ENCODE results near the gene SNTG2.

The SNTG2 gene

DNA sequence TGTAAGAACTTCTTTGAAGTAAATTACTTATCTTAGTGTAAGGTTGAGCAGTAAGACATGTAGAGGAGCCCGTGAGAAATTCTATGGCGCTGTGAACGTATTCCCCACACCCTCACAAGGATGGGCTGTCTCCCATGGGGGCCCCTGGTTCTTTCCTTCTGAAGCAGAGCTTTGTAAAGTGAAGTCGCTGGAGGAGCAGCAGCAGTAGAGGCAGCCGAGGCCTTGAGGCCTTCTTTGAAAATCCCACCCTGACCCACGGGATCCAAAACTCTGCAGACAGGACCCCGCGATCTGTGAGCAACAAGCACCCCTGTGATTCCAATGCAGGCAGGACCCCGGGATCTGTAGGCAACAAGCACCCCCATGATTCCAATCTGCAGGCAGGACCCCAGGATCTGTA, 23.8 kb upstream of the SNTG2 start:
- DNase-seq, result no peak

DNA sequence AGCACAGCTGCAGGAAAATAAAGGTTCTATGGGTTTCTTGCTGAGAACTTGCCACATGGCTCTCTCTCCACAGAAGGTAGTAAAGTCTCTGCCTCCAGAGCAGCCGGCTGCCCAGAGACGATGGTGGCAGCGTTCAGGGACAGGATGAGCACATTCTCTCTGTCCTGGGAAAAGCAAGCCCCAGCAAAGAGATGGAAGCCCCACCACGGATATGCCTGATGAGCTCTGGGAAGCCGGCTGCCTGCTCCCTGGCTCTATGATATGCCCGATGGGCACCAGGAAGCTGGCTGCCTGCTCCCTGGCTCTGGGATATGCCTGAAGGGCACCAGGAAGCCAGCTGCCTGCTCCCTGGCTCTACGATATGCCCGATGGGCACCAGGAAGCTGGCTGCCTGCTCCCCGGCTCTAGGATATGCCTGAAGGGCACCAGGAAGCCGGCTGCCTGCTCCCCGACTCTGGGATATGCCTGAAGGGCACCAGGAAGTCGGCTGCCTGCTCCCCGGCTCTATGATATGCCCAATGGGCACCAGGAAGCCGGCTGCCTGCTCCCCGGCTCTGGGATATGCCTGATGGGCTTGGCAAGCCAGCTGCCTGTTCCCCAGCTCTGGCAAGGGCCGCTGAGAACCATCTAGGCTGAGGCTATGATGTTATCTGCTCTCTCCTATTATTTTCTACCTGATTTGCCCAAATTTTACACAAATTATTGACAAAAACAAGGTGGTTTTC, 21.5 kb upstream of the SNTG2 start:
- DNase-seq, result no peak

DNA sequence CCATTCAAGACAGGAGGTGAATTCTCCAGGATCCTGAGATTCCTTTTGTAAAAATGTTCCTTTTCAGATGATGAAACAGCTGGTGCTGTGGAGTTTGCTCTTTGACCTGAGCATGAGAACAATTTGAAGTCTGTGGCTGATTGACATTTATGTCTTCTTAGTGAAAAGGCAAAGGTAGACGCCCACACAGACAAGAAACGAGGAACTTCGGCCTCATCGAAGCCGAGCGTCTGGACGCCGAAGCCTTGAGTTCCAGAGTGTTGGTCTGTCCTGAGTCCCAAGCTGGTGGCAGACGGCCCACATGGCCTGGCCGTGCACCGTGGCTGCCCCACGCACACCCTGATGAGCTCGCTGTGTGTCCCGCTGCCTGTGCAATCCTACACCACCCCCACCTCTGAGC, 20.7 kb upstream of the SNTG2 start:
- no peak for DNase-seq

DNA sequence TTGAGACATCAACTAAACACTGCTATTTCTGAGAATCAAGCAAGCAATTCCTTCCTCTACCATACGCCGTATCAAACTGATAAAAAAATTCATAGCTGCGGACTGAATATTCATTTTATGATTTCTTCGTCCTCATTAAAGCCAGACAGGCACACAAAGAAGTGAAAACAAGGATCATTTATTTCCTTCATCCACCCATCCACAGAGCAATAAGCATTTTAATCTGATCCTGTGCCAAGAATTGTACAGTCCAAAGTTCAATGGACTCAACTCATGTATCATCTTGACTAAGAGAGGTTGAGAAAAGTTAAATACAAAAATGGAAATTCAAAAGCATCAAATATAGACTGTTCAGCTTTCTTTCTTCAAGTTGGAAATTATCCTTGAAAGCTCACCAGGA, 19.7 kb upstream of the SNTG2 start:
- DNase-seq, result no peak

DNA sequence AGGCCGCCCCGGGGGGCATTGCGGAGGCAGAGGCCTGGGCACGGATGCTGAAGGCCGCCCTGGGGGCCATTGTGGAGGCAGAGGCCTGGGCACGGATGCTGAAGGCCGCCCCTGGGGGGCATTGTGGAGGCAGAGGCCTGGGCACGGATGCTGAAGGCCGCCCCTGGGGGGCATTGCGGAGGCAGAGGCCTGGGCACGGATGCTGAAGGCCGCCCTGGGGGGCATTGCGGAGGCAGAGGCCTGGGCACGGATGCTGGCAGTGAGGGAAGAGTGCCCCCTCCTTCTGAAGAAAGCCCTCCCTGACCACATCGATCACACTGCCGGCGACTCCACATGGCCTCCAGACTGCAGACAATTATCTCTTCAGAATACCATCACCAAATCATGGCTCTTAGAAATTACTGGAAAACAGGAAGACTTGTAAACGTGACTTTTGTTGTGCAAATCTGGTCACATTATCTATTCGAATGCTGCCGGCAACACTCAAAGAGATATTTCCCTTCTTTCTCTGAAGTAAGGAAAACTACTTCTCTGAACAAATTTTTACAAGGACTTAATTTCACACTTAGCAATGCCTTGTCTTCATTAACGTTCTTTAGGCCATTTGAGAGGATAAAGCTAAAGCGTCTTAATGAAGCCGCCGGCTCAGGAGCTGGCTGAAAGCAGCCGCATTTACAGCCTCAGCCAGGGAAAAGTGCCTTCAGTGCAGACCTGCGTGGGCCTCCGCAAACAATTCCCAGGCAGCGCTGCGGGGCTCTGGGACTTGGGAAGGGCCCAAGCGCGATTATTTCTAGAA, 18.1 kb upstream of the SNTG2 start:
- DNase-seq, result no peak

DNA sequence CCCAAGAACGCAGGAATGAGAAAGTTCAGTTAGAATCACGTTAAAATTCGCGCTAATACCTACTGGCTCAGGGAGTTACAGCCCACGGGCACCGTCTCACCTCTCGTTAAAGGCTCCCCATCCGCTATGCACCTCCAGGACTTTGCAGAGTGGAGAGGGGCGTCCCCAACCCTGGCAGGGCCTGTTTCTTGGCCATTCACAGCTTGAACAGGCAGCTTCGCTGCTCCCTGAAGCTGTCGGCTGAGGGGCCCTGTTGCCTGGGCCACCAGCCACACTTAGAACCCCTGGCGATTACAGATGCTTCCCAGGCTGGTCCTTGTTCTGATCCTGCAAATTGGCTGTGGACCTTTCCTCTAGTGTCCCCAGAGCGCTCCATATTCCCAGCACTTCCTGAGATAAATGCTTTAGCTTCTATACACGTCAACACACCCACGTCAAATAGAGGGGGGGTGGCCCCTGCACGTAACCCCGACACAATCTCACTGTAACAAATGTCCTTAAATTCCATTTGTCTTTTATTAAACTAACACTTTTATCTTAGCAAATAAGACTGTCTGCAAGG, 16.8 kb upstream of the SNTG2 start:
- DNase-seq, result no peak

DNA sequence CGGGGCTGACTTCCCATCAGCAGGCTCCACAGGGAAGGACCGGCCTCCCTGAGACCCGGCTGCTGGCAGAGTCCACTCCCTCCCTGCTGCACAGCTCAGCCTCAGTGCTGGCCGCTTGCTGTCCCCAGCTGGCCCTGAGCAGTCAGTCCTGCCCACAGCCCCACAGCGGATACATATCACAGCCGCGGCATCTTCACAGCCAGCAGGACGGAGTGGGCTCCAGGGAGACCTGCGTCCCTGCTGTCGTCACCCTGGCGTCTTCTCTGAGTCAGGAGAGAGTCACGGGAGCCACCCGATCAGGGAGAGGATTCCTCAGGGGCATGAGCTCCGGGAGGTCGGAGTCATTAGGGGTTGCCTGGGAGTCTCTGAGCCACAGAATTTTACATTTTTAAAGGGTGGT, 13.1 kb upstream of the SNTG2 start:
- no peak for DNase-seq

DNA sequence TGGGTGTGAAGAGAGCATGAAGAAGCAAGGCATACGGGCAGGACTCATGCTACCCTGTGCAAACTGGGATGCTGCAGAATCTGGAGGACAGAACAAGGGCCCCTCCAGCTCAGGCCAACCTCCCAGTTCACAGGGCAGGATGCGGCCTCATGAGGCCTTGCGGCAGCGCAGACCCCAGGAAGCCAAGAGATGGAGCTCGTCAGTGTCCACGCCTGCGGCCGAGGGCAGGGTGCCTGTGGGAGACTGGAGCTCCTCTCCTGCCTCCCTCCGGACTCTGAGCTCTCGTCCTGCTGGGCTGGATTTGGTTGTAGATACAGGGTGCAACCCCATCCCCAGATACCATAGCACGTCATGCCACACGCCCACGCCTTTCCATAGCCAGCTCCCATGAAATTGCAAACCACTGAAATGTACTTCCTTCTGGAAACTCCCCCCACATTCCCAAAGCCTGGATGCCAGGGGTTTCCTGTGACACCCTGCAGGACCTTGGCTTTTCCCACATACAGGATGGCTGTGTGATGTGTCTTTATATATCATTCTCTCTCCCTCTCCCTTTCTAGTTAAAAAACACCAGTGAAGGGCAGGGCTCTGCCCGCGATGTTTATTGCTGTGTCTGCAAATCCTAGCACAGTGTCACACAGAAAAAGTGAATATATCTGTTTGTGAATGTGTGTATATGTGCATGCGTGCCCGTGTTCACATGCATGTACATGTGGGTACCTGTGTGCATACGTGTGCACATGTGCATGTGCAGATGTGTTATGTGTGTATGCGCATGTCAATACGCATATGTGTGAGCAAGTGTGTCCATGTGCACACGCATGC, 12.3 kb upstream of the SNTG2 start:
- DNase-seq, result no peak

DNA sequence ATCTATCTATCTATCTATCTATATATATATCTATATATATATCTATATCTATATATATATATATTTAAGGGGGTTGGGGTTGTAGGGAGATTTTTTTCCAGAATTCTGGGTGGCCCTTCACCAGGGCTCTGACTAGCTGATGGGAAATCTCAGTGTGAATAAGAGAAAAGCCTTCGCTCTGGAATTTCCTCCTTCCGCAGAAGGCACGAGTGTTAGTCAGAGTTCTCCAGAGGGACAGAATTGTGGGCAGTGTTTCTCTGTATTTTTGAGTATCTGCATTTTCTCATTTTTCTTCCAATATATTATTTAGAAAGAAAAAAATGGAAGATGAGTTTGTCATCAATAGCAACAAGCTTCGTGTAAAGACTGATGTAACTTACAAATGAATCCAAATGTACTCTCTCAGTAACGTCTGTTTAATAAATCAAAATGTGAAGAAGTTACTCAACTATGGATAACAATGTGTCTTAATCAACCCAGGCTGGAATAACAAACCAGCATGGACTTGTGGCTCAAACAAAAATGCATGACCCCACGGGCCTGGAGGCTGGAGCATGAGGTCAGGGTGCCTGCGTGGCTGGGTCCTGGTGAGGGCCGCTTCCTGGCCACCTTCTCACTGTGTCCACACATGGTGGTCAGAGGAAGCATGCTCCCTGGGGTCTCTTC, 10.6 kb upstream of the SNTG2 start:
- DNase-seq, result no peak

DNA sequence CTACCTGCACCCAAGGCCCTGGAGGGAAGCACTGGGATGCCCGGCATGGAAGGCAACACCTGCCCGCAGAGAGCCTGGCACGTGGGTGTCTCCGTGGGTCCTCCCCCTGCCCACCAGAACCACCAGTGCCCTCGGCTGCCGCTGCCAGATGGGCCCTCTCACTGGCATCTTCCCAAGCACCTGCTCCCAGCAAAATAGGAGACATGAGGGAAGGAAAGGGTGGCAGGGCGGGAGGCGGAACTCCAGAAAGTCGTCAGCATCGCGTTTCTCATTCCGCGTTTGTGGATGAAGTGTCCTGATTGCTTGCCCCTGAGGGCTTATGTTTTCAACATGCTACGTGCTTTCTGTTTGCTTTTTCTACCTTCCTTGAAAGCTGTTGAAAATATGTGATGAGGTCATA, 8.8 kb upstream of the SNTG2 start:
- no peak for DNase-seq

DNA sequence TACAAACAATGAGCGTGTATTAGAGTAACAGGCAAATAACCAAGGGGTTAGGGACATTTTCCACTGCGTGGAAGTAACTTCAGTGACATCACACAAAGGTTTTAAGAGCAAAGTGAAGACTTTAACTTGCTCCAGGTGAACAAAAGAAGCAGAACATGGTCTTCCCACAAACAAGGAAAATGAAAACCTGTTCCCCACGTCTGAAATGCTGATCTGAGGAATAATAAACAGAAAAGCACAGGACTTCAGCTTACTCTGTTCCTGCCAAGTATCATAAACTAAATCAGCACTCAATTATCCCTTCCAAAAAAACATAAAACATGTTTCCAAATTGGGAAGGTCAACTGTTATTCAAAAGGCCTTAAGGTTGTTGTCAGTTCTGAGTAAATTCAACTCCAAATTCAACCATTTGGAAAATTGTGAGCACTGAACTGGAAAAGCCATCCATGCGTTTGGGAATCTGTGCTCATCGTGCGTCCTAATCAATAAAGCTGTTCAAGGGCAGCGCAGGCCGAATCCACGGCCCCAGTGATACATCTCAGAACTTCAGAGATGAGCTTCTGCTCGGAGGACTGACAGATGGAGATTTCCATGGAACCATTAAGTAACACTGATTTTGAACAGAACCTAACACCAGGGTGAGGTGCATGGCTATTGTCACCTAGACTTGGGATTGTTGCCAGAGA, 7.7 kb upstream of the SNTG2 start:
- no peak for DNase-seq

DNA sequence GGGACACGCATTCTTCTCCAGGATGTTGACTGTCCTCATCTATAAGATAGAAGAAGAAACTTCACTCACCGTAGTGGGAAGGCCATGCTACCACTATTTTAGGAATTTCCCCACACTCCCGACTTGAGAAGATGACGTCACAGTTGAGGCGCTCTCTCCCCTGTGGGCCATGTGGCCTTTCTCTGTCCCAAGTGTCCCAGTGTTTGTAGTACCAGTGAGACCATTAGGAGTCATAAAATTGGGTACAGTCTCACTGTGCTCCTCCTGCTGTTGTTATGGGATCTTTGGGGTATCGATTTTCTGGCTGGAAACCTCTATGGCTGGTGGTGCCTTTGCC, 7.2 kb upstream of the SNTG2 start:
- DNase-seq, result no peak

DNA sequence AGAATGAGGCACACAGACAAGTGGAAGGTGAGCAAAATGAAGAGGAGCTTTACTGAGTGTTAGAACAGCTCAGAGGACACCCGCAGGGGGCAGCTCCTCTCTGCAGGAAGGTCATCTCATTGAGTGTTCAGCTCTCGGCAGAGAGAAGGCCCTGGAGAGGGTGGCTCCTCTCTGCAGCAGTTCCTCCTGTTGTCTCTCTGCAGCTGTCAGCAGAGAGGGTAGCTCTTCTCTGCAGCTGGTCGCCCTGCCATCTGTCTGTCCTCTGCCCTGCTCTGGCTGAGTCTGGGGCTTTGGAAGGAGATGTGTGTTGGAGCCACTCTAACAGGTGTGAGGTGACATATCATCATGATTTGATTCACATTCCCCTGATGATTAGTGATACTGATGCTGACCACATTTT, 6.8 kb upstream of the SNTG2 start:
- no peak for DNase-seq

DNA sequence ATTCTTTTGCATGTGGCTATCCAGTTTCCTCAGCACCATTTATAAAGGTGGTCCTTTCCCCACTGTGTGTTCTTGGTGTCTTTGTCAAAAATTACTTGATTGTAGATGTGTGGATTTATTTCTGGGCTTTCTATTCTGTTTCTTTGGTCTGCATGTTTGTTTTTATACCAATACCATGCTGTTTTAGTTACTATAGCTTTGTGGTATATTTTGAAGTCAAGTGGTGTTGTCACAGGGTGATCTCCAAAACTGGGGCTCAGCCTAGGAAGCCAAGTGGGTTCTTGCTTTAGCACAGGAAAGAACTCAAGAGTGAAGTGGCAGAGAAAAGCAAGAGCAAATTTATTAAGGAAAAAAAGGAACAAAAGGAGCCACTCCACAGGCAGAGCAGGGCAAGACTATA, 6.0 kb upstream of the SNTG2 start:
- DNase-seq, result no peak

DNA sequence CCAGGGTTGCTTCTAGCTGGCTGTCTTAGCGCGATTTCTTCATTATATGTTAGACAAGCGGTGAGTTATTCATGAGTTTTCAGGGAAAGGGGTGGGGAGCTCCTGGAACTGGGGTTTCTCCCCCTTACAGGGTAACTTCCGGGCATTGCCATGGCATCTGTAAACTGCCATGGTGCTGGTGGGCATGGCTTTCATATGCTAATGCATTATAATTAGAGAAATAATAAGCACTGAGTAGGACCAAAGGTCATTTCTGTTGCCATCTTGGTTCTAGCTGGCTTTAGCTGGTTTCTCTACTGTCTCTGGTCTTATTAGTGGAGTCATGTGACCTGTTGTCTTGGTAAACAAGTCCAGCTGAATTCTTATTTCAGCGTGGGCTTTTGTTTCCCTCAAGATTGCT, 5.5 kb upstream of the SNTG2 start:
- no peak for DNase-seq

DNA sequence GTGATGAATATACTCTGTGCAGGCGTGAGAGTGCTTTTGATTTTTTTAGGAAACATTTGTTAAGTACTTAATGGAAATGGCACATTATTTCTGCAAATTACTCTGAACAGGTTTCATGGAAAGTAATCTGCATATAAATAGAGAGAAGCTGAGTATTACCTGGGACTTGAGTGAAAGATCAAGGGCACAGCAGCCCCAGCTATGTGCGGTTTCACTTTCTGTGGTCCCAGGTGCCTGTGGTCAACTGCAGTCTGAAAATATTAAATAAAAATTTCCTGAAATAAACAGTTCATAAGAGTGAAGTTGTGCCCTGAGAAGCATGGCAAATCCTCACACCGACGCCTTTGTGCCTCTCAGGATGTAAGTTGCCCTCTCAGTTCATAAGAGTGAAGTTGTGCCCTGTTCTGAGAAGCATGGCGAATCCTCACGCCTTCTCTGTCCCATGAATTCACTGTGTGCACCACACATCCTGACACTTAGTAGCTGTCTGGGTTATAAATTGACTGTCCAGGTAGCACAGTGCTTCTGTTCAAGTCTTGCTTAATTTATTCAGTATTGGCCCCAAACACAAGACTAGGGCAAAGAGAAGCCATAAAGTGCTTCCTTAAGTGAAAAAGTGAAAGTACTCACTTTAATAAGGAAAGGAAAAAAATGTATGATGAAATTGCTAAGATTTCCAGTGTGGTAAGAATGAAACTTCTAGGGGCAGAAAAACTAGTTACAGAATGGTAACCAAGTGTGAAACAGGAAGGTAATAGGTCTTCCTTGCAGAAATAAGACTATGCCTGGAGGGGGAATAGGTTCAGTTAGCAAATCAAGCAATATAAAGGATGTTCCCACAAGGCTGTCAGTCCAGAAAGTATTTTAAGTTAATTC, 4.3 kb upstream of the SNTG2 start:
- no peak for DNase-seq

DNA sequence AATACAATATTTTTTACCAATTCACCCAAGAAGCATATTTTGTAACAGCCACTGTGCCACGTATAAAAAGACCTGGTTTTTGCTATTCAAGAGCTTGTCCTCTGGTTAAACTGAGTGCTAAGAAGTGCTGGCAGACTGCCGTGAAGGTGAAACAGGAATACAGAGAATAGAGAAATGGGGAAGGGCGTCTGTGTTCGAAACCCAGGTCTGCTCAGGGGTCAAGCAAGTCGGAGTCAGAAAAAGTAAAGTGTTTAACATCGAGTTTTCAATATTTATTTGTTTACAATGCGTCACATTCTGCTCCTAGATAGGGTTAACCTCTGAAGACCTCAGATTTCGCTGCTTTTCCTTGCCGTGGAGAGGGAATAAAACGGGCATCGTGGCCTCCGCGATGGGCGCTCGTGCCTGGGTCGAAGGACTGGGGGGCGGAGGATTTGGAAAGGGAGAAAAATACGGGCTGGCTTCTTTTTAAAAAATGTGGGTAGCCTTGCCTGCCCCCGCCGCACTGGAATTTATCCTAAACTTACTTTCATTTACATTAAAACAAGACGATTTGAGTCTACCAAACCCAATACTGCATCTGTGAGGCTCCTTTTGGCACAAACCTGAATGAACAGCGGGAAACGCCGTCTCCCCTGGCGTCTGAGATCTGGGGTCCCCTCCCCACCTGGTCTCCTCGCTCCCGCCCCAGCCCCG, 1.1 kb upstream of the SNTG2 start:
- no peak for DNase-seq

DNA sequence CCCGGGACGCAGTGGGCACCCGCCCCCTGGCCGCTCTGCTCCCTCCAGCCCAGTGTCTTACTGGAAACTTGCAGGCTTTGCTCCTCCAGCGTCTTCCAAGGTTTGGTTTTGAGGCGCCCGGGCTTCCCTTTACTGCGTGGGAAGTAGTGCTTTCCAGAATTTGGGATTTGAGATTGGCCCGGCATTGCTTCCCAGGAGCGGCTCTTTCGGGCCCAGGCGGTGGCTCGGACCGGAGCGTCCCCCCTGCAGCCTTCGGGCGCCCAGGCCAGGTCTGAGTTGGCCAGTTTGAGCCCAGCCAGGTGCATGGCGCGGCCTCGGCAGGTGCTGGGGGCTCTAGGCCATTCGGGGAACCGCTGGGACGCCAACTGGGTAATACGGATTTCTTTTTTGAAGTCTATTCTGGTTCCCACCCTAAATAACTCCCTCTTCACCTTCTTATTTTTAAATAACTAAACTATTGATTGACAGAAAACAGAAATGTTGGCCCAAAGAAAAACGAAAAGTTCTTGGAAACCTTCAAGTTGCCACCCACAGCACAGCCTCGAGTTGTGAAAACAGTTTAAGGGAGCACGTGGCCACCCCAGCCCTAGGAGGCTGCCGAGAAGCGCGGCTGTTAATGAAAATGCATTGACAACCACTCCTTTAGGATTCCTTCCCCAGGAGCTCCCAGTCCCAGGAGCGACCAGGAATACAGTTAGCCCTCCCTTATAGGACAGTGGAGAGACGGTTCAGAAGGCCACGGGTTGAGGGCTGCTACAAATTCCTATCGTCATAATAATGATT, 766 bp downstream of the SNTG2 start:
- DNase-seq, result no peak

DNA sequence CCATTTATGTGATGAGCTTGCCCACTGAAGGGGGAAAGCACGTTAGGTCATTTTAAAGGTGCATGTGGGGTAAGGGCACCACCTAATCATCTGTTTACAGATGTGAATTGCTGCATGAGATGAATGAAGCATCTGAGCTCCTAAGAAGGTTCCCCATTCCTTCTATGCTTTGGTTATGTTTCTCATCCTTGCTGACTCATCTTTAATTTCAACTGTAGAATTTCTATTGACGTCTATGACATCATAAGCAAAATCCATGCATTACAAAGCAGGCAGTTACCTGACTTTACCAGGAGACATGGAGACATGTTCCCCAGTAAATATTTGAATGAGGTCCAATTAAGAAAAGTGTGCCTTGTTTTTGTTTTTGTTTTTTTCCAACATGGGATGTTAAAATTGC, 2.8 kb downstream of the SNTG2 start:
- no peak for DNase-seq
